GM21526 (cell line): ENCODE measurements around the gene NDUFS3.
A peak's percentile ranks its signal among the peaks of the same experiment; 100 is the strongest.
"Not testable (repeated sequence)": the region's sequence is repeated elsewhere in the genome, so short reads cannot be mapped to it uniquely, and the experiment has no call there.

ENCODE experiments used
- ATAC-seq: cut with Tn5 transposase; IDR thresholded peaks from one replicate; pipeline ENCODE4 v1.9.1; 2021; ENCODE audit warnings: moderate library complexity; ENCODE audit not compliant: unreplicated experiment, low FRiP score

NDUFS3 gene

DNA sequence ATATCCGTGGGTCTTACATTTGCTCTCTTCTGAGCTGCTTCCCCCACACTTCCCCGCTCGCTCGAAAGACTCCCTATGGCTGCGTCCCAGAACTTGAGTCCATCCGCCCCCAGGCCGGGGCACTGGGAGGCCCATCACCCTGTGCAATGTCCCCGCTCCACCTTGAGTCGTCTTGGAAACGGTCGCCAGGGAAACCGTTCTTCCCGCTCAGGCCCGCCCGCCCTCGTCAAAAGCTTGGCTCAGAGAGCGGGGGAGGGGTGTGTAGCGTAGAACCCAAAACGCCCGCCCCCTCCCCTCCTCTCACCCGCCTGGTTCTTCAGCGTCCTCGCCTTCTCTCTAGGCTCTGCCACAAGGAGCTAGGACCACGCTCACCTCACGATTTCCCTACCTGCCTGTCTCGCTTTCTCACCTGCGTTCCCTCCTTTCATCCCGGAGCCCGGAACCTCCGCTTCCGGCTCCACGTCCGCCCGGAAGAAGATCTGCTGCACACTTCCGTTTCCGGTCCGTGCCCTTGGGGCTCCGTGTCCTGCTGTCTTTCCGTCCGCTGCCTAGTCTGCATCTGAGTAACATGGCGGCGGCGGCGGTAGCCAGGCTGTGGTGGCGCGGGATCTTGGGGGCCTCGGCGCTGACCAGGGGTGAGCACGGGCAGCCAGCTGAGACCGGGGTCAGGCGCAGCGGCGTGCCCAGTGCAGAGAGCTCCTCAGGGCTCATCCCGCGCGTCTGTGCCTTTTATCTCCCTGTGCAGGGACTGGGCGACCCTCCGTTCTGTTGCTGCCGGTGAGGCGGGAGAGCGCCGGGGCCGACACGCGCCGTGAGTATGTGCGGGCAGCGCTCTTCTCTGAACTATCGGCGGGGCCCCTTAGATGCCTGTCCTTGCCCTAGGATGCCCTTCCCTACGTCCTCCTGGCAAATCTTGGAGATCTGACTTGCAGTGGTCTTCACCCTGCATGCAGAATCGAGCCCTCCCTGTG is at the start of gene NDUFS3, which contains the start of gene KBTBD4:
NDUFS3 (plus strand) TSS at position 551 of the 971 bp plus-strand sequence; CDS start at position 569, 18 bp downstream.
KBTBD4 (minus strand) TSS at position 447 of the 971 bp plus-strand sequence; CDS start at position 428, 19 bp downstream.
- peak; percentile 84 for ATAC-seq

DNA sequence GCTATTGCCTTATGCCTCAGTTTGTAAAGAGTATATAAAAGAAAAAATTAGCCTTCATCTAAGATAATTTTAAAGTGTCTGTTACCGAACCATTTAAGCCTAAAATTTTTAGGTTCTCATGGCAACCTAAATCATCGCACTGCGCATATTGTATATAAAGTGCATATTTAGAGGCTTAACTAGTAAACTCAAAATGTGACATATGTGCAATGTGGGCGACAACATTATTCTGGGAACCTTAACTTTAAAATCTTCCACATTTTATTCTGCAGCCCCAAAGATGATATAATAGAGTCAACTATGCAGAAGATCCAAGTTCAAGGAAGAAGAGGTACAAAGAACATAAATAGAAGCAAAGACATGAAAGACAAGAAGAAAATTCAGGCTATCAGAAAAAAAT is 48.9 kb upstream of the NDUFS3 start:
- ATAC-seq, result no peak

DNA sequence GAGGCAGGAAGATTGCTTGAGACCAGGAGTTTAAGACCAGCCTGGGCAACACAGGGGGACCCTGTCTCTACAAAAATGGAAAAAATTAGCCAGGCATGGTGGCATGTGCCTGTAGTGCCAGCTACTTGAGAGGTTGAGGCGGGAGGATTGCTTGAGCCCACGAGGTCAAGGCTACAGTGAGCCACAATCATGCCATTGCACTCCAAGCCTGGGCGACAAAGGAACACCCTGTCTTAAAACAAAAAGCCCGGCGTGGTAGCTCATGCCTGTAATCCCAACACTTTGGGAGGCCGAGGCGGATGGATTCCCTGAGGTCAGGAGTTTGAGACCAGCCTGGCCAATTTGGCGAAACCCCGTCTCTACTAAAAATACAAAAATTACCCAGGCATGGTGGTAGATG is 48.2 kb upstream of the NDUFS3 start:
- not testable (repeated sequence) for ATAC-seq

DNA sequence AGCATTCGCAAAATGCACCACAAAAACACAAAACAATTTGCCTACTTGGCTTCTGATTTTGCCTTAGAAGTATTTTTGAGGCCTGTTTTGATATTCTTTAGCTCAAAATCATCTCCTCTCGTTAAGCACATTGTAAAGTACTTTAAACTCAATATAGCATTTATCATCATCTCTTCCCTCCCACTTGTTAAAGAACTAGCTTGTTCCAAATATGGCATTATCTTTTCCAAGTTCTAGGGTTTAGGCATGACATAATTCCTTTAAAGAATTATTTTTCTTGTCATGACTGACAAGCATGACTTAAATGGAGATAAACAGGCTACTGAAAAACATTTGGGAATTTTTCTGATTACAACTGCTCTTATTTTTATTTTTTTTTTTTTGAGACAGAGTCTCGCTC is 47.2 kb upstream of the NDUFS3 start:
- ATAC-seq, result no peak

DNA sequence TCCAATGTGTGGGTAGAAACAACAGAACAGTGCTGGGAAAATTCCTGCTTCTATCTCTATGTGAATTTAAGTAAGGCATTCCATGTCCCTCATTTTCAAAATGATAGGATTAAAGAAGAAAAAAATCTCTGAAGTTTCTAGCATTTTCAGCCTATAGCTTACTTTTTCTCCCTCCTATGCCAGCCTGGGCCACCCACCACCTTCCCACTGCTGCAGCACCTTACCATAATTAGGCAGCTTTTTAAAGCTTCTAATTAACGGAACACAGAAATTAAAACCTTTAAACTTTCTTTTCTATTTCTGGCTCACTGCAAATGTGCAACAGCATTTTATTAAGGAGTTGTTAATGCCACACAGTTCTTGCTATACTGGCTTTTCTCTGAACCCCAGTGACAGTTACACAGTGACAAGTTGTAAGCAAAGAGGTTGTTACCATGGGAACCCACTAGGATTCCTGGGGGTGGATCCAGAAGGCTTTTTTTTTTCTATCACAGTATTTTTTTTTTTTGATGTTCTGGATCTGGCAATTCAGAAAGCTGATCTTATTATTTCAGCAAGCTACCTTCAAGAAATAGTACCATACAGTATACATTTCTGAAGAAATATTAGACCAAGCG is 46.2 kb upstream of the NDUFS3 start:
- ATAC-seq, result no peak

DNA sequence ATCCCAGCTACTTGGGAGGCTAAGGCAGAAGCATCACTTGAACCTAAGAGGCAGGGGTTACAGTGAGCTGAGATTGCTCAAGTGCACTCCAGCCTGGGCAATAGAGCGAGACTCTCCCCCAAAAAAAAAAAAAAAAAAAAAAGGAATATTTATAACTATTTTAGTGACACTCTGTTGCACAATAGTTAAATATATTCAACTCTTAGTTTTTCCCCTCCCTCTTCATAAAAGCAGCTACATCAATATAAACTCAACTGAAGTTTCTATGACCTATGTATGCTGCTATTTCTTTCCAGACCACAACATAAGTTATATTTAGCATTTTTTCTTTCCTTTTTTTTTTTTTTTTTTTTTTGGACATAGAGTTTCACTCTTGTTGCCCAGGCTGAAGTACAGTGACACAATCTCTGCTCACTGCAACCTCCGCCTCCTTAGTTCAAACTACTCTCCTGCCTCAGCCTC is 45.2 kb upstream of the NDUFS3 start:
- no peak for ATAC-seq

DNA sequence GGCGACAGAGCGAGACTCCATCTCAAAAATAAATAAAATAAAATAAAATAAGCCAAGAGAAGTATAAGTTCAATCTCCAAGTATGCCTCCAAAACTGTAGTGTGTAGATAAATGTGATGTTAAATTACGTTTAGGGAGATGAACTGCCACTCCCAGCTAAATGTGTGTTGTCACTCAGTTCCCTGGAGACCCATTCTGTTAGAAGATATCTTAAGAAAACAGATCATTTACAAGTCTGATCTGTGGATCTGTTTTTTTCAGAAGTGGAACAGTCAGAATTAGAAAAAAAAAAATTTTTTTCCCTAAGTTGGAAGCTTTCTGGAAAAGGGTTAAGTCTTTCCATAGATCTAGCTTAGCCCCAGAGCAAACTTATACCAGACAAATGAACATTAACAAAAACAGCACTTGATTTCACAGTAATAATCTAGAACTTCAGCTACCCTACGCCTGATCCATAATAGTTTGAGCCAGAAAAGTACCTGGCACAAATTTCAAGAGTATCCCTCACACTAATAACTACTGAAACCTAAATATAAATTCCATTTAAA is 44.1 kb upstream of the NDUFS3 start:
- no peak for ATAC-seq

DNA sequence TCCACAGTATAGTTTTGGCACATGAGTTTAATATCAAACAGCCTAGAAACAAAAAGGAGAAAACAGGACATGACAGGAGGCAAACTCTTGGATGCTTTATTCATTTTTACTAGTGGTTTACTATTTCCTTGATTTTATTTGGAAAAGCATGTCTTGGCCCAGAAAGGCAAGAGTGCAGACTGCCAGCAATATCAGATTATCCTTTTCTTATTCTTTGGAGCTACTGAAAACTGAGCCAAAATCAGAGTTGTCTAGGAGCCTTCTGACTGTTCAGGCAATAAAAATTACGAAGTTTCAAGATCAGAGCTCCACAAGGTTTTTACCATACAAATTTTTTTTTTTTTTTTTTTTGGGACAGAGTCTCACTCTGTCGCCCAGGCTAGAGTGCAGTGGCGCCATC is 42.0 kb upstream of the NDUFS3 start:
- no peak for ATAC-seq

DNA sequence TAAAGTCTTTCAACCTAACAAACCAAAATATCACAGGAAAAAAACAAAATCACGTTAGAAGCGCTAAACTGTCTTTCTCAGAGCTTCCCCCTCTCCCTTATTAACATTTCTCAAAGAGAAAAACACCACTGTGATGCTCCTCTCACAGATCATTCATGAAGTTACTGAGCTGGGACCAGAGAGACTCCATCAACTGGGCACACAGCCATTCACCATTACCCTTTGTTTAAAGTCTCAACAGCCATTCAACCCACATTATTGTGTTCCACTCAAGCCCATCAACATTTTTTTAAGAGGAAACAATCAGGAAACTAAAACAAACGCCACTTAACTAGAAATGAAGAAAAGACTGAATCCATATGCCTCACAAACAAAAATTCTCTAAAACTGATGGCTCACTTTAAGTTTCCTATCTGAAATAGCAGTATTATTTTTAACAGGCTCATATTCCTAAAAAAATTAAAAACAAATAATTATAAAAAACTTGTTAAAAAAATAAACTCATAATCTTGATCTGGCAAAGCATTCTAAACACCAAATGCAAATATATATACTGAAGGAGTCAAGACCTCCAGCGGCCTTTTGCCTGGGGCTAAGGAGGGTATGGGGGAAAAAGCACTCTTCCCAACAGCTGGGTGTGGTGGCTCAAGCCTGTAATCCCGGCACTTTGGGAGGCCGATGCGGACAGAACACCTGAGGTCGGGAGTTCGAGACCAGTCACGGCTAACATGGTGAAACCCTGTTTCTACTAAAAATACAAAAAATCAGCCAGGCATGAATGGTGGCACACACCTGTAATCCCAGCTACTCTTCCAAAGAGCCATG is 39.9 kb upstream of the NDUFS3 start:
- ATAC-seq, result no peak

DNA sequence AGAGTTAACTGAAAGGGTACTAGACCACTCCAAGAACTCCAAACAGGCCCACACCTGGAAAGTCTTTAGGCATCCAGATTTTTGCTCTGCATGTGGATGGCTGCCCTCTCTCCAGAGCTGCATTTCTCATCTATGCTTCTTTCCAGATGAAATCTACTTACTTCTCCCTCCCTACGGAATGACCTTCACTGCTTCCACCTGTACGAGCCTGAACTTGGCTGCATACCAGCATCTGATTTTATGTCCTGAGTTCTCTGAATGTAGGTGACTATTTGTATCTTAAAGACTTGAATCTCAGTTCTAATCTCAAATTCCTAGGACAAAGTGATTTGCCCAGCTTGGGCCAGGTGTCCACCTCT is 39.2 kb upstream of the NDUFS3 start:
- no peak for ATAC-seq

DNA sequence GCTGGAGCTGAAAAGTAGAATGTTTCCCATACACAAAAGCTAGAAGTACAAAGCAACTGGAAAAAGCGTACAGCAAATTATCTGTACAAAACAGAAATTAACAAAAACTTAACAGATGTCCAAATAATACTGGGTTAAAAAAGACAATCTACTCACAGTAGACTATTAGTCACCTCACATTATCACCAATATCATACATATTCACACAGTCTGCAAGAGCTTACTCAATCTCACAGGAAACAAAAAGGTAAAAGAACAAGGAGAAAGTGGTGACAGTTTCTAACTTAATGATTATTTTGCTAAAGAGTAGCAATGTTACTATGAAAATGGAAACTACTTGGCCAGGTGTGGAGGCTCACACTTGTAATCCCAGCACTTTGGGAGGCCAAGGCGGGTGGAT is 37.8 kb upstream of the NDUFS3 start:
- ATAC-seq, result no peak

DNA sequence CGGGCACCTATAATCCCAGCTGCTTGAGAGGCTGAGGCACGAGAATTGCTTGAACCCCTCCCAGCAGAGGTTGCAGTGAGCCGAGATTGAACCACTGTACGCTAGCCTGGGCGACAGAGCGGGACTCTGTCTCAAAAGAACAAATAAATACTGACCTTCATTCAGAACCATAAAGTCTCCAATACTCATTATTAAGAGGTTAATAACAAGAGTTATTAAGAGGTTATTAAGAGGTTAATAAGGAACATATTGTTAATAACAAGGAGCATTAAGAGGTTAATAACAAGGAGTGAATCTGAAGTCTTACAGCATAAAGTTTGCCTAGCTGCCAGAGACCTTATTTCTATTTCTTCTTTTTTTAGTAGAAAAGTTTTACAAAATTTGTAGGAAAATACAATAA is 33.6 kb upstream of the NDUFS3 start:
- ATAC-seq, result no peak

DNA sequence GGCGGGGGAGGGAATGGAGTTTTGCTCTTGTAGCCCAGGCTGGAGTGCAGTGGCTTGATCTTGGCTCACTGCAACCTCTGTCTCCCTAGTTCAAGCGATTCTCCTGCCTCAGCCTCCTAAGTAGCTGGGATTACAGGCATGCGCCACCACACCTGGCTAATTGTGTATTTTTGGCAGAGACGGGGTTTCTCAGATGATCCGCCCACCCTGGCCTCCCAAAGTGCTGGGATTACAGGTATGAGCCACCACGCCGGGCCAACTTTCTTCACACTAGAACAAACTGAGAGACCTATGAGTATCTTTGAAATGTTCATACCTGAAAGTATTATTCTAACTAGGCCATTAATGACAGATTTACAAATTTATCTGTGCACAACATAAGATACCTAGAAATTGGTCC is 32.6 kb upstream of the NDUFS3 start:
- not testable (repeated sequence) for ATAC-seq

DNA sequence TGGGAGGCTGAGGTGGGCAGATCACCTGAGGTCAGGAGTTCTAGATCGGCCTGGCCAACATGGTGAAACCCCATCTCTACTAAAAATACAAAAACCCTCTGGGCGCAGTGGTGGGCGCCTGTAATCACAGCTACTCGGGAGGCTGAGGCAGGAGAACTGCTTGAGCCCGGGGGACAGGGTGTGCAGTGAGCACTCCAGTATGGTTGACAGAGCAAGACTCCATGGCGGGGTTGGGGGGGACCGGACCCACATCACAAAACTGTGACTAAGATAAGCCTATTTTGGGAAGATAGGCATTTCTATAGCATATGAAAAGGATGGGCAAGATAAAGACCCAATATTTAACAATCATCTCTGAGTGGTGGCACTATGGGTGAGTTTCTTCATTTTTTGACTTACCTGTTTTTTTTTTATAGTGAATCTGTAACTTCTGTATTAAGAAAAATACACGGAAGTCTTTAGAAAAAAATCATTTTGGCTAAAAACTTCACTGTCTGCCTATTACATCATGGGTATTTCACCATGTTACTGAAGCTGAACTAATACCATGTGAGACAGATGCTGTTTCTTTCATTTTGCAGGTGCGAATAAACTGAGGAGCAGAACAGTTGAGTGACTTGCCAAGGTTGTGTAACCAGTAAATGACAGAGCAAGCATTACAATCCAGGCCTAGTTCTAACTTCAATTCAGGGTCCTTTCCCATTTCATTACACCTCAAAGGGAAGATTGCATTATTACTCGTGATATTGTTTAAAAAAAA is 28.4 kb upstream of the NDUFS3 start:
- no peak for ATAC-seq

DNA sequence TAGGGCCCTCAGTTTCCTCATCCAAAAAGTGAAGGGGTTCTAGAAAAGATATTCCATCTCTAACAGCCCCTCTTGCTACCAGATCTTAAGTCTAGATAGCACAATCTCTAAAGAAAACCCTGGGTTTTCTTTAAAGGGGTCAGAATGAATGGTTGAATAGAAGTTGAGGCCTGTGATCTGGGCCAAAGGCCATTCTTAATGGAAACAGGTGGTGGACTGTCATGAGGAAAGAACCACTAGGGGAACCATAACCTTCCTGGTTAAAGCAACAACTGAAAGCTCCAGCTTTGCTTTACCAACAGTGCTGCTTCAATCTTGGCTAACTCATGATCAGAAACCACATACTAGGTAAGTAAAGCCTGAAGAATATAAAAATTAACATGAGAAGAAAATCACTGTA is 27.8 kb upstream of the NDUFS3 start:
- no peak for ATAC-seq

DNA sequence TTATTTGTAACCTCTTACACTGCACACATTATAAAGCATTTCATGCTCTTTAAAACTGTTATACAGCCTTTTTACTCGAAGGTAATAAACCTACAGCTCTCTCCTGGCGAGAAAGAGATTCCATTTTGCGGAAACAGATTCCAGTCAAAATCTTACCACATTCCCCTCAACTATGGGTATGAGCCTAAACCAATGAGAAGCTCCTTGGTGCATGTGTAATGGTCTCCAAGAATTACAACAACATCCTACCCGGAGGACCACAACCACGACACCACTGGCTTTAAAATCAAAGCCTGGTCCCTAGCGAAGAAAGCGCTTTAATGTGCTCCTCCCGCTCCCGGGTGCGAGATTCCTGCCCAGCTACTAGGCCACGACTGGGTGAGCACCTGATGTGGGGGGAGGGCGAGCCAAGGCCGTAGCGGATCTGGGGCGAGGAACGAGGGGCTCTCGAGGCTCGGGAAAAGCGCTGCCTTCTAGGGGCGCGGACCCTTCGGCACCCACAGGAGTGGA is 26.8 kb upstream of the NDUFS3 start:
- peak; percentile 7 for ATAC-seq

DNA sequence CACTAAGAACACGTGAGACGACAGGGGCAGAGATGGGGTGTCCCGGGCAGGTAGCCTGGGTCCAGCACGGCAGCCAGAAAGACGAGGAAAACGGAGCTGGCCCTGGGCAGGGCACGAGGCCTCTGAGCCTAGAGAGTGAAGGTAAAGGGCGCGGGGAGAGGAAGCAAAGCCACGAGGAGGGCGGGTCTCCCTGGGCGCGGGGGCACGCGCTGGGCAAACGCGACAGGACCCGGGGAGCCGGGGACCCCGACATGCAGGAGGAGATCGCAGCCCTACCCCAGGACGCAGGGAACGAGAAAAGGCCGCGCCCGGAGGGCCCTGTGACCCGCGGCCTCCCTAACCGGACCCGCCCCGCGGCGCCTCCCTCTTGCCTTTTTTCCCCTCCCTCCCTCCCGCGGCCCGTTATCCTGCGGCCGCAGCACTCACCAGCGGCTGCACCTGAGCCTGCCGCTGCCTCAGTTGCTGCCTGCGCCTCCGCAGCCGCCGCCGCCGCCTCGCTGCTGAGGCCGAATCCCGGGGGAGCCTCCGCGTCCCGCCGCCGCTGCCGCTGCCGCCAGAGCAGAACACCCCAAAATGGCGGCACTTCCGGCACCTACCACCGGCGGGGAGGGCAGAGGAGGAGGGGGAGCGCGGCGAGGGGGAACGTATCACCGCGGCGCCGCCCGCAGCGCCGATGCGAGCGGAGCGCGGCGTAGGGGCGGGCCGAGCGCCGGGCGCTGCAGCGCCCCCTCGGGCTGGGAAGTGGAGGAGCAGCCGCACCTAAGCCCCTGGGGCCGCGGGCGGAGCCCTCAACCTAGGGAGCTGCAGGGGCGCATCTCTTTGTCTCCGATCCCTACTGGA is 26.1 kb upstream of the NDUFS3 start, which contains the start of gene CELF1:
CELF1 (minus strand) TSS at position 567 of the 840 bp plus-strand sequence. CDS start 53,609 bp downstream, outside the sequence.
- ATAC-seq, result peak; percentile 84

DNA sequence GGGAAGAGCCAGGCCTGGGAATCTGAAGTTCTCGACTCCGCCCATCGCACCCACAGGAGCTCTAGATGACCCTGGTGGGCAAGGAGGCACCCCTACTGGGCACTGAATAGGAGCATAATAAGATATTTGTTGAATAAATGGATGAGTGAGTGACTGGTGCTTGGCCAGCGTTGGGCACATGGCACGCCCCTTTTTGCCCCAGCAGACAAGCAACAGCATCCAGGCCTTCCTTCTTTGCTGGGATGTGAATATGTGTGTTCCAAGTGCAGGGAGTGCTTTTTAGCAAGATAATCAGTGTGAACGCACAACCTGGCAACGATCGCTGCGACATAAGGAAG is 25.5 kb upstream of the NDUFS3 start:
- ATAC-seq, result peak; percentile 11

DNA sequence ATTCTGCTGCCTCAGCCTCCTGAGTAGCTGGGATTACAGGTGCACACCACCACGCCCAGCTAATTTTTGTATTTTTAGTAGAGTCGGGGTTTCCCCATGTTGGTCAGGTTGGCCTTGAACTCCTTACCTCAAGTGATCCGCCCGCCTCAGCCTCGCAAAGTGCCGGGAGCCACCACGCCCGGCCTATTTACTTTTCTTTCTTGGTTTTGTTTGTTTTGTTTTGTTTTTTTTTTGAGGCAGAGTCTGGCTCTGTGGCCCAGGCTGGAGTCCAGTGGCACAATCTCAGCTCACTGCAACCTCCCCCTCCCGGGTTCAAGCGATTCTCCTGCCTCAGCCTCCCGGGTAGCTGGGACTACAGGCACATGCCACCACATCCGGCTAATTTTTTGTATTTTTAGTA is 21.9 kb upstream of the NDUFS3 start:
- ATAC-seq, result not testable (repeated sequence)
